Activated T-cell treated with anti-CD3 and anti-CD28 coated beads for 1 hour (primary cell): ENCODE data around the gene PAFAH1B2.
"Not testable (repeated sequence)": the region's sequence is repeated elsewhere in the genome, so short reads cannot be mapped to it uniquely, and the experiment has no call there.

ENCODE experiments used
- DNase-seq: peaks from one replicate; pipeline ENCODE4 v3.0.0-alpha.2; 2020; ENCODE audit warnings: low read depth

The PAFAH1B2 gene

DNA sequence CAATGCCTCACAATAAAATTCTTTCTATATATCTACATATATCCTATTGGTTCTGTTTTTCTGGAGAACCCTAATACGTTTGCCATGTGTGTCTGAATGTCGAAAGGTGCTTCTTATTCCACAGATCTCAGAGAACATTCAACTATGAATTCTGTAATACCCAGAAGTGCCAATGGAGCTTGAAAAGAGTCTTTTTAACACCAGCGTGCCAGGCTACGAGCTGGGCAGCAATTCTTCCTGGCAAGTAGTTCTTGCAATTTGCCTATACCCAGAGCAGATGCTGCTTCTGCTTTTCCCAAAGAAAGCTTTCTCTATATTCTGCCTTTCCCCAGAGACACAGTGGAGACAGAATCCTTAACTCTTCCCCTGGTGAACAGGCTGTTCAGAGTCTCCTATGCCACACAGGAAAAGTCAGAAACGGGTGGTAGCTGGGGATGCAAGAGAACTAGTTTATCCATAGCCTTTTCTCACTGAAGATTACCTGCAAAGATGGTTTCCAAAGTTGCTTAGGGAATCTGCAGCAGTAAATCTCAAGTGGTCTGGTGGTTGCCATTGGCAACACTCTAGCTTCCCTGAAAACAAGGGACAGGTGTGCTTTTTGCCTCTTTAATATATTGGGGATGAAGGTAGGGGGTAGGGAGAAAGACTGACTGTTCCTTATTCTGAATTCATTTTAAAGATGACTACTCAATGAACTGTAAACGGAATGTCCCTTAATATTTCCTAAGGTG is 16.8 kb upstream of the PAFAH1B2 start:
- DNase-seq, result no peak

DNA sequence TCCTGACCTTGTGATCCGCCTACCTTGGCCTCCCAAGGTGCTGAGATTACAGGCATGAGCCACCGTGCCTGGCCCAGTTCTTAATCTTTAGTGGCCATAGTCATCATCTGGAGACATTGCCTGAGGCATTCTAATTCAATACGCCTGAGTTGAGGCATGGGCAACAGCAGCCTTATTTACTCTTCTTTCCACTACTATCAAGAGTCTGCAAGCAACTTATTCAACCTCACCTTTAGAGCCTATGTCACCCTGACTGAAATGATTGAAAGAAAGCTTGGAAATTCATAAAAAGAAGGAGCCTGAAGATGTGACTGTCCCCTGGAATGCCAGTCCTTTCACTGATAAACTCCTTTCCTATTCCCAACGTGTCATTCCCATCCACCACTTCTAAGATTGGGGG is 15.8 kb upstream of the PAFAH1B2 start:
- no peak for DNase-seq

DNA sequence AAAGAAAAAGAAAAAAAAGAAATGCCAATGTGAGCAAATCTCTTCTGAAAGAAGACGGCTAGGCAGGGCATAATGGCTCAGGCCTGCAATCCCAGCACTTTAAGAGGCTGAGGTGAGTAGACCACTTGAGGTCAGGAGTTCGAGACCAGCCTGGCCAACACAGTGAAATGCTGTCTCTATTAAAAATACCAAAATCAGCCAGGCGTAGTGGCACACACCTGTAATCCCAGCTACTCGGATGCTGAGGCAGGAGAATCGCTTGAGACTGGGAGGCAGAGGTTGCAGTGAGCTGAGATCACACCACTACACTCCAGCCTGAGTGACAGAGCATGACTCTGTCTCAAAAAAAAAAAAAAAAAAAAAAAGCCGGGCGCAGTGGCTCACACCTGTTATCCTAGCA is 13.7 kb upstream of the PAFAH1B2 start:
- DNase-seq, result not testable (repeated sequence)

DNA sequence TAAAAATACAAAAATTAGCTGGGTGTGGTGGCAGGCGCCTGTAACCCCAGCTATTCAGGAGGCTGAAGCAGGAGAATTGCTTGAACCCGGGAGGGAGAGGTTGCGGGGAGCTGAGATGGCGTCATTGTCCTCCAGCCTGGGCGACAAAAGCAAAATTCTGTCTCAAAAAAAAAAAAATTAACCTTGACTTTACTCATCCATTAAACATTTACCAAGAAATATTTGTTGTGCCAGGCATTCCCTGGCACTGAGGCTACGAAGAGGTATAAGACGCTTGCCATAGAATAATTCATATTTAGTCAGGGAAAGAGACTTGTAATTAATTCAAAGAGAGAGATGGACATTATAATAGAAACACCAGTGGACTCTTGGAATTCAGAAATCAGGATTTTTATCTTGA is 13.2 kb upstream of the PAFAH1B2 start:
- DNase-seq, result no peak

DNA sequence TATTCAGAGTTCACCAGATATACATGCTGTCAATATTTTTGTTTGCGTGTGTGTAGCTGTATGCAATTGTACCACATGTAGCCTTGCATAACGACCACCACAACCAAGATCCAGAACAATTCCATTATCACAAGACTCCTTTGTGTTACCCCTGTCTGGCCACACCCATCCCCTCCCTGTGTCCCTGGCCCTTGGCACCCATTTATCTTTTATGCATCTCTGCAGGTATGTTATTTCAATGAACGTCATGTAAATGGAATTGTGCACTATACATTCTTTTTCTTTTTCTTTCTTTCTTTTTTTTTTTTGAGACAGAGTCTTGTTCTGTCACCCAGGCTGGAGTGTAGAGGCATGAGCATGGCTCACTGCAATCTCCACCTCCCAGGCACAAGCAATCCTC is 9.7 kb upstream of the PAFAH1B2 start:
- no peak for DNase-seq

DNA sequence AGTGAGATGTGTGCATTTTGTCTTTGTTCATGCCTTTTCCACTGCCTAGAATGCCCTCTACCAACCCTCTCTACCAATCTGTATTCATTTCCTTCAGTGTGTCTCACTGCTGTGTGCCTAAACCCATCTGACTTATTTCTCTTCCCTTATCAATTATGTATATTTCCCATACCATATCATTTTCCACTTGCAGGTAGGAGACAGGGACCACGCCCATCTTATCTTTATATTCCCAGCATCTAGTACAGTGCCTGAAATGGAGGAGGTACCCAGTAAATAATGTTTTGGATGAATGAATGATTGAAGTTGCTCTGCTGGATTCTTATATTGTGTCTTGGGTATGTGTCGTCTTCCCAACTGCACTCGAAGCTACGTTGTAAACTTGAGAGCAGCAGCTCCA is 9.1 kb upstream of the PAFAH1B2 start:
- DNase-seq, result not testable (repeated sequence)

DNA sequence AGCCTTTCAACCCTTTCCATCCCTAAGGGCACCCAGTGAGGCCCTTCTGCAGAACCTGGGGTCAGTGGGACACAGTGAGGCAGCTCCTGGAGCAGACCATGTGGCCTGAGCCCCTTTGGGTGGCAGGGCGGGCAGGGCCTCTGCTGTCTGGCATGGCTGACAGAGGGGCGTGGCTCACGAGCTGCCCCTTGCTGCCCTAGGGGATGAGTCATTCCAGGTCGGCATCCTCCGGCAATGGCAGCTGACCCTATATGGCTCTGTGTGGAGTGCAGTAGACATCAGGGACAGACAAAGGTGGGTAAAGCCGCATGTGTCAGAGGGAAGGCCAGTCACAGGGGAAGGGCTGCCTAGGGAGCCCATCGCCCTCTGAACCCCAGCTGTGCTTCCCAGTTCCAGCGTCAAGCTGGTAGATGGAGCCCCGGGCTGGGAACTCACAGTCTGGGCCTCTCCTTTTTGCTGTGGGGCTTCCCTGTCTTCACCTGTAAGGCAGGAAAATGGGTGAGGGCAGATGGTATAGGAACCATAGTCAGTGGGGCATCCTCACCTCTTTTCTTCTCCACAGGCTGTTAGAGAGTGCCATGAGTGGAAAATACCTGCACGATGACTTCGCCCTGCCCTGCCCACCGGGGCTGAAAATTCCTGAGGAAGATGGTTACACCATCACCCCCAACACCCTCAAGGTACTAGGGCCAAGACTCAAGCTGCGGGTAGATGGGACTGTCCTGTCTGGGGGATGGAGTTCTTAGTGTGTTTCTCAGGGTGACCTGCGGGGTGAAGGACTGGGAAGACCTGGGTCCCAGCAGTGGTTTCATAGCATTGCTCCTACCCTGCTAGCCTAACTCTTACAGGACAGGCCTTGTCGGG is 6.6 kb upstream of the PAFAH1B2 start:
- not testable (repeated sequence) for DNase-seq

DNA sequence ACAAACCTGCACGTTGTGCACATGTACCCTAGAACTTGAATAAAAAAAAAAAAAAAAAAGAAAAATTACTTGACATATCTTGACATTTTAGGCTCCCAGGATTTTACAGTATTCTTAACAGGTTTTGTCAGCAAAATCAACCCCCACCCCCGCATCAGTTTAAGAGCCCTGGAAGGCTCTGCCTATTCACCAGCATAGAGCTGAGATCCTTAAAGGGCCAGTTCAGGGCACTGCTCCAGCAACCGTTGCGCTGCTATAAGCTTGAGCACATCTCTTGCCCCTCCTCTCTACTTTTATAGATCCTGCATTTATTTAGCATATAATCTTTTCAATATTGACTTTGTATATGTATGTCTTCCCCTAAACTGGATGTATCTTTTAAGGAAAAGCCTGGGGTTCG is 697 bp upstream of the PAFAH1B2 start:
- DNase-seq, result no peak

DNA sequence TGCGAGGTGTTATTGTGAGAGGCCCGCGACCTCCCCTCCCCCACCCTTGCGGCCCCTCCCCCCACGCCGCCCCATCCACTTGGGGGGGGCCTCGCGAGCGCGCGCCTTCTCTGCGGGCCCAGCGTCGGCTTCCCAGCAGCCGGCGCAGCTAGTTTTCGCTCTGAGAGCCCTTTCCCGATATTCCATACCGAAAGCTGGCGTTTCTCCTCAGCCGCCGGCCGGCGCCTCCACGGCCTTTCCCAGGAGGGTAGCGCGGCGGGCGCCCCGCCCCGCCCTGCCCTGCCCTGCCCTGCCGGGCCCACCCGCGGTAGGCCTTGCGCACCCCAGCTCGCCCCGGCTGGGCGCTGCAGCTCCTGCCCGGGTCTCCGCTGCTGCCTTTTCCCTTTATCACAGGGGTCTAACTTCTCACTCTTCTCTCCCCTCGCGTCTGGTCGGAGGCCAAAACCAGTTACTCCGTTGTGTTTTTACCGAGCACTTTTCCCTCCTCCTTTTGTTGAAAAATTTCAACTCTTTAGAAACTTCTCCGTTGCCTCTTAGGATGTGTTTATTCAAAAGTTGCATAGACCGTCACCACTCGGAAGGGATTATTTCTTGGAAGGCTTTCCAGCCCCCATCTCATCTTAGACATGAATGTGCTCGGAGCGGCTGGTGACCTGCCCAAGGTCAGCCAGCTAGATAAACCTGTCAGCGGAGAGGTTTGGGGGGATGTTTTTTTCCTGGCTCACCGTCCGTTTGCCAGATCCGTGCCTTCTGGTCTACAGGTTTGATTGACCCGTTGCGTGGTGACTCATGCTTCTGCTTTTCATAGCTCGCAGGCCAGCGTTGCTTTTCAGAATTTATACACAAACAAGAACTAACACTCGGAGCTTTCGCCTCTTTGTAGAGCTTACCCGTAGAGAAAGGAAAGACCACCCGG is 648 bp downstream of the PAFAH1B2 start:
- no peak for DNase-seq

DNA sequence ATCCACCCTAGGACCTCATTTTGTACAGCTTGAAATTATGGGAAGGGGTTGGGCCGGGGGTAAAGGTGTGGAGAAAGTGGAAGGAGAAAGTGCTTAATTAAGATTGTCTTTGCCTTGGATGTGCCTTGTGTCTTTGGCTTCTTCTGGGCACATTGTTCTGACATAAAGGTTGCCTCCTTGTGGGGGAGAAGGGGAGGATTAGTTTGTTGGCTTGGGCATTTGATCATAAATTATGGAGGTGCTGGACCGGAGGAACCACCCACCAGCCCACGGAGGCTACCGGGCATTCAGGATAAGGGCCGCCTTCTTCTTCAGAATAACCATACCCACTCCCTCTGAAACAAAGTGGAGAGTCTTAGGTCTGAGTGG is 1.3 kb downstream of the PAFAH1B2 start:
- no peak for DNase-seq

DNA sequence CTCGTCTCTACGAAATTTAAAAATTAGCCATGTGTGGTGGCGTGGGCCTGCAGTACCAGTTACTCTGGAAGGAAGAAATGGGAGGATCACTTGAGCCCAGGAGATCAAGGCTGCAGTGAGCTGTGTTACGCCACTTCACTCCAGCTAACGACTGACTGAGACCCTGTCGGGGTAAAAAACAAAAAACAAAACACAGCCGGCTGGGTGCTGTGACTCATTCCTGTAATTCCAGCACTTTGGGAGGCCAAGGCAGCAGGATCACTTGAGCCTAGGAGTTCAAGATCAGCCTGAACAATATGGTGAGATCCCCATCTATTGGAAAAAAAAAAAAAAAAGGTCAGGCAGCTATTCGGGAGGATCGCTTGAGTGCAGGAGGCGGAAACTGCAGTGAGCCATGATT is 2.4 kb downstream of the PAFAH1B2 start:
- DNase-seq, result no peak

DNA sequence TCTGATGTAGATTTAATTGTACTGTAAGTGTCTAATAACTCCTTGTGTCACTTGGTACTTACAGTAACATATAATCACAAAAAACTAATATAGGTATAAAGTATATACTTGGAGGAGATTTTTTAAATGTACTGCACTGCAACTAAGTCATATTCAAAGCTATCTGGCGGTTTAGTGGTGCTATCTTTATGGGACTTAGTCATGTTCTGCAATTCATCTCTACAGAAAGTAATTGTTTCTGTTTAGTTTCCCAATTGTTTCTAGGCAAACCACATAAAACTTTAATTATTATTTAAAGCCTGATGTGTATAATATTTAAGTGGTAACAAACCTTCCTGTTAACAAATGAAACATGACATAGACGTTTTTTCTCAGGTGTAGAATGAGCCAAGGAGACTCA is 8.0 kb downstream of the PAFAH1B2 start:
- DNase-seq, result no peak

DNA sequence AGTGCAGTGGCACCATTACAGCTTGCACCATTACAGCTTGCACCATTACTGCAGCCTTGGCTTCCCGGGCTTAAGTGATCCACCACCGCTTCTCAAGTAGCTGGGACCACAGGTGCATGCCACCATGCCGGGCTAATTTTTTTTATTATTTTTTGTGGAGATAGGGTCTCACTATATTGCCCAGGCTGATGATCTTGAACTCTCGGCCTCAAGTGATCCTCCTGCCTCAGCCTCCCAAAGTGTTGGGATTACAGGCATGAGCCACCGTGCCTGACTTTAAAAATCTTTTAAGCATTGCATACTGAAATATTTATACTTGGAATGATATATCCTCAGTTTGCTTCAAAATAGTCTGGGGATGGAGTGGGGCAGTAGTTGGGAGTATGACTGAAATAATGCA is 10.4 kb downstream of the PAFAH1B2 start:
- no peak for DNase-seq

DNA sequence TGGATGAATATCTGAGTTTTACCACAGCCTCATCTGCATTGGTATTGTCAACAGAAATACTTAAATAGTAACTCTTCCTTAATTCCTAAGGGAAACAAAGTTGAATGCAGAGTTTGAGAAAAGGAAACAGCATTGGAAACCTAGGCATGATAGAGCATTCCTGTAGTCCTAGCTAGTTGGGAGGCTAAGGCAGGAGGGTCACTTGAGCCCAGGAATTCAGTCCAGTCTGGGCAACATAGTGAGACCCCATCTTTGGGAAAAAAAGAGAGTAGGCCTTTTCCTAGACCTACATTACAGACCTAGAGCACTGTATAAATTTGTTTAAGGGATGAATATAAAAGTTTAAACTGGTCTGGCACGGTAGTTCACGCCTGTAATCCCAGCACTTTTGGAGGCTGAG is 13.4 kb downstream of the PAFAH1B2 start:
- DNase-seq, result no peak

DNA sequence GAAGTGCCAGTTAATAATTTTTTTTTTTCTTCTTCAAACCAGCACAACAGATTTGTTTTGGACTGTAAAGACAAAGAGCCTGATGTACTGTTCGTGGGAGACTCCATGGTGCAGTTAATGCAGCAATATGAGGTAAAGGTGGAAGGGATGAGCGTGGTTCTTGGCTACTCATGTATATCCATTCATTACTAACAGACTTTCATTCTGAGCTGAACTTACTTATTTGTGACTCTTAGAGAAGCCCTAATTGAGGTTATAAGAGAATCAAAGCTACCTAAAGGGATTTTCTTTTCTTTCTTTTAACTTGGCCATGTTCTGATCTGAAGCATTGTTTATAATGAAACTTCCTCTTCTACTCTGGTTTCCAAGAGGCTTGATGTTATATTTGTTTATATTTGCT is 15.8 kb downstream of the PAFAH1B2 start:
- no peak for DNase-seq

DNA sequence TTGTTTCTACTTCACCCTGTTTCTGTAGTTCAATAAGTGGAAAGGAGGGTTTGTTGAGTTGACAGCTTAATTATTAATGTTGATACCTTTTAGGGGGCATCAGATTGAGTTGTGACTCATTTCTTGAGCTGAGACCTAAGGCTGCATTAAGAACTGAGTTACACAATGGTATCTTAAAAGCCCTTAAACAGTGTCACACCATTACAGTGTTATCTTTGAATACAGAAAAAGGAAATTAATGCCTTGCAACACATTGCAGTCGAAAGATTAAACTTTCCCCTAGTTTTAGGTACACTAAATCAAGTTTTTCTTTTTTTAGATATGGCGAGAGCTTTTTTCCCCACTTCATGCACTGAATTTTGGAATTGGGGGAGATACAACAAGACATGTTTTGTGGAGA is 16.7 kb downstream of the PAFAH1B2 start:
- DNase-seq, result no peak

DNA sequence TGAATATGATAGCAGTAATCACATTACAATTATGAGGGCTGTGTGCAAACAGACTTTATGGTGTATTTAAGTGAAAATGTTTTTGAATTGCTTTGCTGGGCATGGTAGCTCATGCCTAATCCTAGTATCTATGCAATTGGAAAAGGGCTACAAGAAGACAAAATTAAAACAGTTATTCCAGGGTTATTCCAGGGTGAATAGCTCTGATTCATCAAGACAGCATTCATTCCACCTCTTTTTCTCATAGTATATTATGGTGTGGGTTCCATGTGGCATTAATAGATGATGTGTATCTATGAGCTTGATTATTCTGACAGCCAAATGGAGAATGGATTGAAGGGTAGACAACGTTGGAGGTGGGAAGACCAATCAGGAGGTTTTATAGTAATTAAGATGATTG is 22.4 kb downstream of the PAFAH1B2 start:
- DNase-seq, result no peak

DNA sequence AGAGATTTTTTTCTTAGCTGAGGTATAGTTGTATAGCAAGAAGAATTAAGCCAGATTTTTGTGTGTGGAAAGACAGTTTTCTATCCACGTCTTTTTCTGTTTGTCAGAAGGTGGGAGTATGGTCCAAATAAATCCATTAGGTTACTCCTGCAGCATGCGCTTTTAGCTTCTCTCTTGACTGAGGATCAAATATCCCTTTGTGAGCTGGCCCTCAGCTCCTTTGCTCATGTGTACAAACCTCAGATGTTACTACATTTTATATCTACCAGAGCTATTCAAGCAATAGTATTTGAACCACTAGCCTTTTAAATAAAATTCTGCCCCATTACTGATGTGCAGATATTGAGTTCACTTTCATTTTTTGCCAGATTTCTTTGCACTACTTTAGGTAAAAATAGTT is 25.6 kb downstream of the PAFAH1B2 start:
- DNase-seq, result no peak

DNA sequence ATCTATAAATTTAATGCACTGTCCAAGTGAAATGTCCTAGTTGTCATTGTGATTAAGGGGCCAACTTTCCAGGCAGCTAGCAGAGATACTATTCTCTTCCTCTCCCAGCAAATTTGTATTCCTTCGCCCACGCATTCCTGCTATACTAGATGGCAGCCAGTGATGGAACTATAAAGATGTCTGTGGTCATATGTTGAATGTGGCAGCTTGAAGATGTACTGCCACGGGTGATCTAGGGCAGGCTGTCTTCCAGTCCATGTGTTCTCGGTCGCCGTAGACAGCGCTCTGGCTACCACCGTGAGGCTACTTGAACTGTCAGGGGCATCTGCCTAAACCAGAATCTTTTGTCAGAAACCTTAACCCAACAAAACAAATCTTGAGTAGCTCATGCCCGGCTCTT is 26.1 kb downstream of the PAFAH1B2 start:
- DNase-seq, result no peak

DNA sequence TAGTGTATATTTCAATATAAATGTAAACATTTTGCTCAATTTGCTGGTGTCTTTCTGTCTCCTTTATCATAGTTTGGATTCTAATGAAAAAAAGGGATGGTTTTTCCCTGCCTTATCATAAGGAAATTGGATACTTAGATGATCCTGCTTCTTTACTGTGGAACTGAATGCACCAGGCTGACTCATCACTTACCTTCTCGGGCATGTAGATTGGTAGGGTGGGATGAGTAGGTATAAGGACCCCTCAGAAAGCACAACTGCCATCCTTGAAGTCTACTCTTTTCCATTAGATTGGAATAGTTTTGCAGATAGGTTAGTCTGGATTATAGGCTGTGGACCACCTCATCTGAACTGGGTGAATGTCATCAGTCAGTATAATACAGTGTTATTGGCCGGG is 26.9 kb downstream of the PAFAH1B2 start:
- no peak for DNase-seq

DNA sequence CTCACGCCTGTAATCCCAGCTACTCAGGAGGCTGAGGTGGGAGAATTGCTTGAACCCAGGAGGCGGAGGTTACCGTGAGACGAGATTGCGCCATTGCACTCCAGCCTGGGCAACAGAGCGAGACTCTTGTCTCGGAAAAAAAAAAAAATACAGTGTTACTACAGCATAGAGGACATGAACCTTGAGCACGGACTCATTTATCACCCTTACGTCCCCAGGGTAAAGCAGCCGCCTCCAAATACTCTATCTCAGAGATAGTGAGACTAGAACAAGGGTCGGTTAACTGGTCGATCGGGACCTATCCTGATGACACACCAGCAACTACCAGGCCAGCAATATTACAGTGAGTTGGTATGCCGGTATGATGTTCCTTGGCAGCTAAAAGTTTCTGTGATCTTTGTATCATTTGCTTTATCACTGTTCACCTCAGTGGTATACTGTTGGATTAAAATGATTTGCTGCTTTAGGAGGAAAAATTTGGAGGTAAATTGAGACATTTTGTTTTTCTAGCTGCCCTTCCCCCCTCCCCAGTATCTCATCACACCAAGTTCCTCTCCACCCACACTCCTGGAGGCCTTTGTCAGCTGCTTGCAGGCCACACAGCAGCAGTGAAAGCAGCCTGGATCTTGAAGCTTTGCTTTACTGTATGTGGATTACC is 27.4 kb downstream of the PAFAH1B2 start:
- DNase-seq, result no peak
